Muscle of leg (tissue), 11 donors: ENCODE data around the gene STPG2. TPM values are rescaled to one million over a fixed set of nuclear protein-coding genes. Genes with fewer than 3 reads are reported as not detected.
A peak's percentile ranks its signal among the peaks of the same experiment; 100 is the strongest.

ENCODE experiments used
- DNase-seq: peaks from one replicate; pipeline ENCODE4 v3.0.0; 2013
- H3K27ac ChIP-seq: one replicate; pipeline ENCODE4 v1.5.1; 2013; ENCODE audit warnings: mild to moderate bottlenecking, low read length, control low read depth
- H3K27me3 ChIP-seq: one replicate; pipeline ENCODE4 v1.6.1; 2013; ENCODE audit warnings: low read length; ENCODE audit not compliant: control insufficient read depth, insufficient read depth
- H3K36me3 ChIP-seq: one replicate; pipeline ENCODE4 v1.6.1; 2013; ENCODE audit warnings: low read length; ENCODE audit not compliant: control insufficient read depth, insufficient read depth
- H3K4me1 ChIP-seq: one replicate; pipeline ENCODE4 v1.6.1; 2013; ENCODE audit warnings: low read length; ENCODE audit not compliant: control insufficient read depth, insufficient read depth
- H3K4me3 ChIP-seq: one replicate; pipeline ENCODE4 v1.5.1; 2013; ENCODE audit warnings: low read length, control low read depth
- H3K9me3 ChIP-seq: replicated peaks from 2 replicates; pipeline ENCODE4 v1.6.1; 2013; ENCODE audit warnings: low read depth, low read length; ENCODE audit not compliant: control insufficient read depth
- WGBS: methylation state at CpG from one replicate; pipeline ENCODE4 v1.1.5; 2013; ENCODE audit warnings: missing lambda C conversion rate; ENCODE audit not compliant: insufficient coverage; 5-methylcytosine and 5-hydroxymethylcytosine counted together
- polyA plus RNA-seq, 8 donors: library from polyadenylated mRNA; unstranded; fragments of 120-200 nt; gene quantifications; one replicate each; pipeline versions ENCODE4 v1.2.1 to v1.2.3, GENCODE V29; 2013; ENCODE audit warnings: inconsistent platforms in 1 of 8, low replicate concordance in 1 of 8; ENCODE audit not compliant: insufficient read length in 8 of 8, insufficient read depth in 1 of 8
- total RNA-seq: library from RNA; stranded (reverse); fragments of 120-200 nt; gene quantifications from one replicate; pipeline ENCODE4 v1.2.4, GENCODE V29; 2013

The STPG2 gene
- total and polyA plus RNA-seq, 9 donors: 0.04 to 0.18 (median 0.10) TPM; not detected in 5

DNA sequence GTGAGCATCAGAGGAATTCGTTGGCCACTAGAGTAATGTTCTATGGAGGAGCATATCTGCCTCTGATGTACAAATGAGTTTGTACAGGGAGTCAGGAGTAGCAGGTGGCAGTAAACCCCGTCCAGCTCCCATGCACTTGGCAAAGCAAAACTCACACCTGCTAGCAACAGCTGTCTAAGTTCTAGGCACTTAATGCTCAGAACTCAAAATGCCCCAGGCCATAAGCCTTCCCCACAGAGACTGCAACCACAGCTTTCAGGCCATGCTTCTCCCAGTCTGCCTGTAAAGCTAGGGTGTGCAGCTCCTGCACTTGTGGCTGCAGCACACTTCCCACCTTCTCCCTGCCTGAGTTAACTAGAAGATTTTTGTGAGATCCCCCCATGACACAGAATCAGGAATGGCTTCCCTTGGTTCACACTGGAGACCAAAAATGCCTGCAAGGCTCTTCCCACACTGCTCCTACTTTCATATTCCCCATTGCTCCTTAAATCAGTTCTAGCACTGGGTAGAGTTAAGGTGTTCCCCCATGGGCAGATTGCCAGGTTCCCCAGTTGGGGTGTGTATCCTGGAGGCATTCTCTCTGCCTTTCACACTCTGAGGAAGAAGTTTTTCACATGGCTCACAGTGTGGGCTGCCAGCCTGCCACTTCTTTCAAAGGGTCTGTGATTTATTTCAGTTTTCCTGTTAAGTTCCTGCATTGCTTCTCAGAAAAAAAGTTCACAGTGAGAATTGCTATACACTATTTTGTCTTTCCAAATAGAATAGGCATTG, 189.9 kb downstream of the STPG2 start:
- Histone ChIP-seq H3K36me3 (no peaks in the 10 kb centered on the region), H3K9me3 (peaks cover 3% of the 10 kb centered on the region), H3K4me1 (no peaks in the 10 kb centered on the region), H3K27ac (no peak overlapping the region), H3K27me3 (no peaks in the 10 kb centered on the region), H3K4me3 (no peak overlapping the region)
- WGBS: no CpG with 5 or more reads among the region's 2 CpGs
- peak; percentile 14 for DNase-seq

DNA sequence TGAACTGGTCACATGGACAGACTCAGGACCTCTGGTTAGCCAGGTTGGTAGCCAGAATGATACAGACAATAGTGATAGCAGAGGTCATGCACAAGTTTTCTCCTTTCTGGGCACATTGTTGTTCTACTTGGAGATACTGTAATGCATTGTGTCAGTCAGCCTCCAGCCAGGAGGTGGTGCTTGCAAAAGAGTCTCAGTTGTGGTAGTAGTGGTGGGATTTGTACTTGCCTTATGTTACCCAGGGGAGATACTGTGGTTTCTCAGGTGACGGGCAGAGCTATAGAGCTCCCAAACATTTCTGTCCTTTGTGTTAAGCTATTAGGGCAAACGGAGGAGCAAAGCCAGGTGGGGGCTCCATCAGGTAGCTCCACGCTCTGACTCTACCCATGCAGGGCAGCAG, 190.5 kb downstream of the STPG2 start:
- H3K36me3 ChIP-seq: no peaks in the 10 kb centered on the region
- DNase-seq: no peak
- 77% methylated on average over 2 of the region's 3 CpGs for WGBS
- H3K27me3 ChIP-seq: no peaks in the 10 kb centered on the region
- no peaks in the 10 kb centered on the region for H3K4me1 ChIP-seq
- no peak overlapping the region for H3K27ac ChIP-seq
- no peak overlapping the region for H3K4me3 ChIP-seq
- H3K9me3 ChIP-seq: peaks cover 3% of the 10 kb centered on the region

DNA sequence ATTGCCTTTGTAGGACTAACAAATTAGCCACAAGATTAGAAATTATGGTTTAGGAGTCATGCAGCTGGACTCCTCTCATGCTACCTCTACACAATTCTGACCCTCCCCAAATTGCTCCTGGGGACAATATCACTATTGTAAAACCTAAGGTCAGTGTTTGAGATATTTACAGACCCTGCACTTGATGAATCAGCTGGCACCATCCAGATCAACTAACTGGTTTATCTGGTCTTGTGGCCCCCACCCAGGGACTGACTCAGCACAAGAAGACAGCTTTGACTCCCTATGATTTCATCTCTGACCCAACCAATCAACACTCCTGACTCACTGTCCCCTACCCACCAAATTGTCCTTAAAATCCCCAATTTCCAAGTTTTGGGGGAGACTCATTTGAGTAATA, 192.4 kb downstream of the STPG2 start:
- H3K27me3 ChIP-seq: no peaks in the 10 kb centered on the region
- H3K4me3 ChIP-seq: no peak overlapping the region
- H3K9me3 ChIP-seq: peaks cover 3% of the 10 kb centered on the region
- no peaks in the 10 kb centered on the region for H3K36me3 ChIP-seq
- H3K4me1 ChIP-seq: no peaks in the 10 kb centered on the region
- no peak overlapping the region for H3K27ac ChIP-seq
- no peak for DNase-seq

DNA sequence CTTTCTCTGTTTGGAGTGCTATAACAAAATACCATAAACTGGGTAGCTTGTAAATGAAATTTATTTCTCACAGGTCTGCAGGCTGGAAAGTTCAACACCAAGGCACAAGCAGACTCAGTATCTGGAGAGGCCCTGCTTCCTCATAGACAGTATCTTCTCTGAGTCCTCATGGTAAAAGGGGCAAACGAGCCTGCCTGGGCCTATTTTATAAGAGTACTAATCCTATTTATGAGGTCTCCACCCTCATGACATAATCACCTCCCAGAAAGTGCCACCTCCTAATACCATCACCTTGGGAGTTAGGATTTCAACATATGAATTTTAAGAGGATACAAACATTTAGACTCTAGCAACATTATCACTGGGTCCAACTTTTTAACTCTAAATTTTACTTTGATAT, 200.3 kb downstream of the STPG2 start:
- no CpG with 5 or more reads among the region's 1 CpG for WGBS
- Histone ChIP-seq H3K27ac (no peak overlapping the region), H3K4me3 (no peak overlapping the region), H3K9me3 (peaks cover 10% of the 10 kb centered on the region), H3K27me3 (no peaks in the 10 kb centered on the region), H3K4me1 (no peaks in the 10 kb centered on the region), H3K36me3 (no peaks in the 10 kb centered on the region)
- no peak for DNase-seq

DNA sequence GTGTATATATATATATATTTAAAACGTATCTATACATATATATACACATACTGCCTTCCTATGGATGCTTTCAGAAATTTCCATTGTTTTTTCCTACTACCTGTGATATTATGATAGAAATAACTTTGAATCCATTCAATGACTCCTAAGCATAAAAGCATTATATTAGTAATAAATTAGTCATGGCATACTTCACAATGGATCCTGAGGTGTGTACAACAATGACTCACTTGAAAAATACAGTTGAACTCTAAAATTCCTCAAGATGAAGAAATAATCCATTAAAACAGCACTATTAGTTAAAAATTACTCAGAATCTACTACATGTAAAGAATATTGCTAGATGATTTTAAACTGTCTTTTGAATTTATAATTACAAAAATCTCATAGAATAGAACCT, 201.1 kb downstream of the STPG2 start:
- H3K4me1 ChIP-seq: no peaks in the 10 kb centered on the region
- WGBS: no CpG with 5 or more reads among the region's 1 CpG
- H3K27me3 ChIP-seq: no peaks in the 10 kb centered on the region
- H3K27ac ChIP-seq: no peak overlapping the region
- H3K4me3 ChIP-seq: no peak overlapping the region
- no peak for DNase-seq
- peaks cover 14% of the 10 kb centered on the region for H3K9me3 ChIP-seq
- no peaks in the 10 kb centered on the region for H3K36me3 ChIP-seq

DNA sequence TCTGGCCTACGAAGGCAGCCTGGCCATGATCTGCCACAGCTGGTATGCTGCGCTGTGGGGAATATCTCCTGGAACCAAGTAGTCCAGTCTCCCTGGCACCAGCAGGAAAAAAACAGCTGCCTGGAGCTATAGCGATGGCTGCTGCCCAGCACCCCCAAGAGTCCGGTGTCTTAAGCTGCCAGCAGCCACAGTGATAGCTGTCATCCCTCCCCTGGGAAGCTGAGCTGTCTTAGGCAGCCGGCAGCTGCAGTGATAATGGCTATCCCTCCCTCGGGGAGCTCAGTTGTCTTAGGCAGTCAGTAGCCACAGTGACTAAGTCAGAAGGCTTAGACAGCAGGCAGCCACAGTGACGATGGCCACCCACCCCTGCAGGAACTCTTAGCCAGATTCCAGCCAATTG, 205.1 kb downstream of the STPG2 start:
- Histone ChIP-seq H3K27ac (no peak overlapping the region), H3K4me3 (no peak overlapping the region), H3K36me3 (no peaks in the 10 kb centered on the region), H3K27me3 (no peaks in the 10 kb centered on the region), H3K9me3 (peaks cover 17% of the 10 kb centered on the region), H3K4me1 (no peaks in the 10 kb centered on the region)
- no peak for DNase-seq
- 85% methylated on average over 4 of the region's 7 CpGs for WGBS

DNA sequence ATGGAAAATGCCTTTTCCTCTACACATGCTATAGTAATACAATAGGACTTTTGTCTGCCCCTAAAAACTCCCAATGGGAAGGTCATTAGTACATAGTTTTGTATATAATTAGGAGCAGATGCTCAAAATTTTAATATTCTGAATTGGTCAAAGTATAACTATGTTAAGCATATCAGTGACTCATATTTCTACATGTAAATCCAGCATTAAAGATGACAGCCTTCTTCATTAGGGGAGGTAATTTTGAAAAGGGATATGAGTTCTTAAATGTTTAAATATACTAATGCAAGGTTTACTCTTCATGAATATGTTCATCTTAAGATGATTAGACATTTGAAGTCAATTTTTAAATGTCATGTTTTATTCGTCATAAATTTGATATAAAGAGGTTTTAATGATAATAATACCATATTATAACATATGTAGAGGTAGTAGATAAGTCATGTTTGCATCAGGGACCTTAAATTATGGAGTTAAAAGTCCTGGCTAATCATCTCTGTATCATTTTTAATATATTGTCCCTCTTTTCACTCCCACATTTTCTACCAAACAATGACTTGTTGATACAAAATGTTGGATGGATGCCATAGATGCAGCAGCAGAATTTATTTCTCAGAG, 218.8 kb downstream of the STPG2 start:
- H3K9me3 ChIP-seq: no peaks in the 10 kb centered on the region
- no CpG with 5 or more reads among the region's 1 CpG for WGBS
- no peaks in the 10 kb centered on the region for H3K27me3 ChIP-seq
- H3K27ac ChIP-seq: no peak overlapping the region
- H3K4me3 ChIP-seq: no peak overlapping the region
- no peaks in the 10 kb centered on the region for H3K36me3 ChIP-seq
- DNase-seq: peak; percentile 9
- no peaks in the 10 kb centered on the region for H3K4me1 ChIP-seq

DNA sequence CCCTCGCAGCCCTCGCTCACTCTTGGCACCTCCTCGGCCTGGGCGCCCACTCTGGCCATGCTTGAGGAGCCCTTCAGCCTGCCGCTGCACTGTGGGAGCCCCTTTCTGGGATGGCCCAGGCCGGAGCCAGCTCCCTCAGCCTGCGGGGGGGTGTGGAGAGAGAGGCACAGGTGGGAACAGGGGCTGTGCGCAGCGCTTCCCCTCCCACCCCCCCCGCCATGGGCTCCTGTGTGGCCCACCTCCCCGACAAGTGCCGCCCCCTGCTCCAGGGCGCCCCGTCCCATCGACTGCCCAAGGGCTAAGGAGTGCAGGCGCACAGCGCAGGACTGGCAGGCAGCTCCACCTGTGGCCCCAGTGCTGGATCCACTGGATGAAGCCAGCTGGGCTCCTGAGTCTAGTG, 220.2 kb downstream of the STPG2 start:
- 100% methylated on average over 6 of the region's 17 CpGs for WGBS
- no peaks in the 10 kb centered on the region for H3K4me1 ChIP-seq
- H3K27me3 ChIP-seq: no peaks in the 10 kb centered on the region
- no peaks in the 10 kb centered on the region for H3K9me3 ChIP-seq
- H3K27ac ChIP-seq: no peak overlapping the region
- H3K4me3 ChIP-seq: no peak overlapping the region
- H3K36me3 ChIP-seq: no peaks in the 10 kb centered on the region
- DNase-seq: no peak

DNA sequence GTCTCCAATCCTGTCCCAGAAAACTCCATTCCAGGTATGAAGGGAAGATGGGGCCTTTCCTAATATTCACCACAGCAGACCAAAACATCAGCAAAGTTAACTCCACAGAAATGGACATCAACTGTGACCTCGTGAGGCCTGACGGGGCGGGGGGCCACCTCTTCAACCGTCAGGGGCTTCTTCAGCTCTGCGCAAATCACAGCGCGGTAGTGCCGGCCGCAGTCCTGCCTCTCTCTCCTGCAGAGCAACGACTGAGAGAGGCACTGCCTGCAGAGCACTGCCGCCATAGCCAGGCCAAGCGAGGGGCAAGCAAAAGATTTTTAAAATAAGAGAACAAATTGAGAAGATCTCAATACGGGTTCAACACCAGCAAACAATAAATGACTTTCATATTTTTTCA, 226.2 kb downstream of the STPG2 start:
- Histone ChIP-seq H3K27me3 (no peaks in the 10 kb centered on the region), H3K4me1 (no peaks in the 10 kb centered on the region), H3K9me3 (no peaks in the 10 kb centered on the region), H3K27ac (no peak overlapping the region), H3K4me3 (no peak overlapping the region), H3K36me3 (no peaks in the 10 kb centered on the region)
- 94% methylated on average over 8 of the region's 13 CpGs for WGBS
- no peak for DNase-seq

DNA sequence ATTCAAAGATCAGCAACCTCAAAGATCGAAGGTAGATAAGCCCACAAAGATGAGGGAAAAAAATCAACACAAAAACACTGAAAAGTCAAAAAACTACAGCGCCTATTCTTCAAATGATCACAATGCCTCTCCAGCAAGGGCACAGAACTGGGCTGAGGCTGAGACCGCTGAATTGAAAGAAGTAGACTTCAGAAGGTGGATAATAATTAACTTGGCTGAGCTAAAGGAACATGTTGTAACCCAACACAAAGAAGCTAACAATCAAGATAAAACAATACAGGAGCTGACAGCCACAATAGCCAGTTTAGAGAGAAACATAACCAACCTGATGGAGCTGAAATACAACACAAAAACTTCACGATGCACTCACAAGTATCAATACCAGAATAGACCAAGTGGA, 231.1 kb downstream of the STPG2 start:
- H3K36me3 ChIP-seq: no peaks in the 10 kb centered on the region
- H3K4me1 ChIP-seq: no peaks in the 10 kb centered on the region
- no peak for DNase-seq
- no peaks in the 10 kb centered on the region for H3K9me3 ChIP-seq
- H3K4me3 ChIP-seq: no peak overlapping the region
- no peak overlapping the region for H3K27ac ChIP-seq
- no peaks in the 10 kb centered on the region for H3K27me3 ChIP-seq
- no CpG with 5 or more reads among the region's 4 CpGs for WGBS
